Neural cell (in vitro differentiated cells): ENCODE results near the gene PEX5. TPM values are rescaled to one million over a fixed set of nuclear protein-coding genes. Genes with fewer than 3 reads are reported as not detected.

Experiments used
- H2AFZ ChIP-seq: fragments of 200-600, 300-800 bp; sonication (generic), shearing (Covaris generic); 2 replicates; pipeline ENCODE4 v1.6.0; 2014; ENCODE audit warnings: low read depth, mild to moderate bottlenecking, antibody characterized with exemption, low read length, moderate library complexity
- H3F3A ChIP-seq: fragments of 200-600 bp; shearing (Covaris generic); 2 replicates; pipeline ENCODE4 v1.6.1; 2016; ENCODE audit warnings: mild to moderate bottlenecking, moderate library complexity, mixed read lengths, antibody characterized with exemption, low read length; ENCODE audit not compliant: insufficient read depth, poor library complexity, severe bottlenecking
- H3K27ac ChIP-seq: fragments of 200-600, 300-800 bp; sonication (generic), shearing (Covaris generic); 2 replicates; pipeline ENCODE4 v1.5.1; 2014; ENCODE audit warnings: mild to moderate bottlenecking, low read length, moderate library complexity
- H3K27me3 ChIP-seq: fragments of 300-800, 200-600 bp; sonication (generic), shearing (Covaris generic); 2 replicates; pipeline ENCODE4 v1.6.0; 2014; ENCODE audit warnings: mild to moderate bottlenecking, low read depth, low read length, moderate library complexity; ENCODE audit not compliant: insufficient read depth
- H3K36me3 ChIP-seq: fragments of 300-800, 200-600 bp; sonication (generic), shearing (Covaris generic); 2 replicates; pipeline ENCODE4 v1.5.1; 2014; ENCODE audit warnings: mild to moderate bottlenecking, antibody characterized with exemption, low read length, moderate library complexity; ENCODE audit not compliant: insufficient read depth
- H3K4me2 ChIP-seq: fragments of 300-800, 200-600 bp; sonication (generic), shearing (Covaris generic); 2 replicates; pipeline ENCODE4 v1.6.0; 2014; ENCODE audit warnings: mild to moderate bottlenecking, low read length
- H3K4me3 ChIP-seq: fragments of 300-800, 200-600 bp; sonication (generic), shearing (Covaris generic); 2 replicates; pipeline ENCODE4 v1.5.1; 2014; ENCODE audit warnings: mild to moderate bottlenecking, low read length, moderate library complexity
- H3K79me2 ChIP-seq: fragments of 200-600 bp; shearing (Covaris generic); replicated peaks from 2 replicates; pipeline ENCODE4 v1.6.0; 2014; ENCODE audit warnings: mild to moderate bottlenecking, low read length, moderate library complexity; ENCODE audit not compliant: insufficient read depth
- H3K9ac ChIP-seq: fragments of 300-800, 200-600 bp; sonication (generic), shearing (Covaris generic); 2 replicates; pipeline ENCODE4 v1.6.1; 2016; ENCODE audit warnings: mild to moderate bottlenecking, low read length, mixed read lengths
- H3K9me2 ChIP-seq: fragments of 200-600 bp; shearing (Covaris generic); 2 replicates; pipeline ENCODE4 v1.6.1; 2016; ENCODE audit warnings: mild to moderate bottlenecking, low read length, mixed read lengths; ENCODE audit not compliant: insufficient read depth
- H3K9me3 ChIP-seq: fragments of 200-600, 300-800 bp; sonication (generic), shearing (Covaris generic); 2 replicates; pipeline ENCODE4 v1.6.1; 2016; ENCODE audit warnings: mild to moderate bottlenecking, mixed run types, low read length, moderate library complexity, mixed read lengths
- H4K20me1 ChIP-seq: fragments of 200-600 bp; shearing (Covaris generic); 2 replicates; pipeline ENCODE4 v1.6.1; 2016; ENCODE audit warnings: mild to moderate bottlenecking, mixed run types; ENCODE audit not compliant: insufficient read depth
- EP300 ChIP-seq: fragments of 450-650 bp; conservative IDR thresholded peaks from 2 replicates; pipeline ENCODE4 v1.6.1; 2014; ENCODE audit warnings: antibody characterized with exemption, mild to moderate bottlenecking, moderate library complexity; ENCODE audit not compliant: poor library complexity, severe bottlenecking
- EZH2 ChIP-seq: fragments of 200-600, 300-800 bp; shearing (Covaris generic), sonication (generic); IDR thresholded peaks from 2 replicates; pipeline ENCODE4 v1.6.1; 2014; ENCODE audit warnings: antibody characterized with exemption, low read length, borderline replicate concordance, mild to moderate bottlenecking; ENCODE audit not compliant: insufficient read depth, poor library complexity, severe bottlenecking
- MXI1 ChIP-seq: fragments of 450-650 bp; conservative IDR thresholded peaks from 2 replicates; pipeline ENCODE4 v1.6.1; 2014; ENCODE audit warnings: antibody characterized with exemption, mild to moderate bottlenecking; ENCODE audit not compliant: poor library complexity, severe bottlenecking
- POLR2AphosphoS5 ChIP-seq: IDR thresholded peaks from 2 replicates; pipeline ENCODE4 v1.6.1; 2012
- RAD21 ChIP-seq: fragments of 450-650 bp; conservative IDR thresholded peaks from 2 replicates; pipeline ENCODE4 v1.6.1; 2014; ENCODE audit warnings: antibody characterized with exemption, mild to moderate bottlenecking, moderate library complexity
- SMC3 ChIP-seq: fragments of 450-650 bp; conservative IDR thresholded peaks from 2 replicates; pipeline ENCODE4 v1.6.1; 2014; ENCODE audit warnings: antibody characterized with exemption, mild to moderate bottlenecking, moderate library complexity; ENCODE audit not compliant: poor library complexity
- TAF1 ChIP-seq: IDR thresholded peaks from 2 replicates; pipeline ENCODE4 v1.6.1; 2012; ENCODE audit warnings: low read depth
- polyA plus RNA-seq: library from polyadenylated mRNA; depleted of rRNA; stranded (reverse); fragments of >200 nt; gene quantifications from 2 replicates; pipeline ENCODE4 v1.2.3, GENCODE V29; 2014
- TF ChIP-seq, protein P1 (sequence below): fragments of 450-650 bp; IDR thresholded peaks from 2 replicates; pipeline ENCODE4 v1.5.1; 2014; ENCODE audit warnings: antibody characterized with exemption, mild to moderate bottlenecking, moderate library complexity; ENCODE audit not compliant: poor library complexity, severe bottlenecking
- TF ChIP-seq, protein P2 (sequence below): IDR thresholded peaks from 2 replicates; pipeline ENCODE4 v1.6.1; 2012; ENCODE audit warnings: borderline replicate concordance

The PEX5 gene
- polyA plus RNA-seq, 1 donor from 2014 or later = 63.9 TPM

DNA sequence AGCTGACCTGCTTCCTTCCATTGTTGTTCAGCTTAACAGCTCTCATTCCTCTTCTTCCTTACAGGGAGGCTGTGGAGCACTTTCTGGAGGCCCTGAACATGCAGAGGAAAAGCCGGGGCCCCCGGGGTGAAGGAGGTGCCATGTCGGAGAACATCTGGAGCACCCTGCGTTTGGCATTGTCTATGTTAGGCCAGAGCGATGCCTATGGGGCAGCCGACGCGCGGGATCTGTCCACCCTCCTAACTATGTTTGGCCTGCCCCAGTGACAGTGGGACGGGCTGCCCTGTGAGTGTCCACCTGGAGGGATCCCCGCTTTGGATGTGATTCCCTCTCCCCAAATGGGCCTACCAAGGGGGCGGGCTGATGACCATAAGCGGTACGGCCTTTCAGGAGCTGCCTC is 20.5 kb downstream of the PEX5 start:
- H3K27ac ChIP-seq = no peak overlapping the region
- TF ChIP-seq, protein P1, sequence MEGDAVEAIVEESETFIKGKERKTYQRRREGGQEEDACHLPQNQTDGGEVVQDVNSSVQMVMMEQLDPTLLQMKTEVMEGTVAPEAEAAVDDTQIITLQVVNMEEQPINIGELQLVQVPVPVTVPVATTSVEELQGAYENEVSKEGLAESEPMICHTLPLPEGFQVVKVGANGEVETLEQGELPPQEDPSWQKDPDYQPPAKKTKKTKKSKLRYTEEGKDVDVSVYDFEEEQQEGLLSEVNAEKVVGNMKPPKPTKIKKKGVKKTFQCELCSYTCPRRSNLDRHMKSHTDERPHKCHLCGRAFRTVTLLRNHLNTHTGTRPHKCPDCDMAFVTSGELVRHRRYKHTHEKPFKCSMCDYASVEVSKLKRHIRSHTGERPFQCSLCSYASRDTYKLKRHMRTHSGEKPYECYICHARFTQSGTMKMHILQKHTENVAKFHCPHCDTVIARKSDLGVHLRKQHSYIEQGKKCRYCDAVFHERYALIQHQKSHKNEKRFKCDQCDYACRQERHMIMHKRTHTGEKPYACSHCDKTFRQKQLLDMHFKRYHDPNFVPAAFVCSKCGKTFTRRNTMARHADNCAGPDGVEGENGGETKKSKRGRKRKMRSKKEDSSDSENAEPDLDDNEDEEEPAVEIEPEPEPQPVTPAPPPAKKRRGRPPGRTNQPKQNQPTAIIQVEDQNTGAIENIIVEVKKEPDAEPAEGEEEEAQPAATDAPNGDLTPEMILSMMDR = no peak
- TF ChIP-seq RAD21 = no peak
- no peak for TF ChIP-seq EP300
- no peak for TF ChIP-seq MXI1
- TF ChIP-seq, protein P2, sequence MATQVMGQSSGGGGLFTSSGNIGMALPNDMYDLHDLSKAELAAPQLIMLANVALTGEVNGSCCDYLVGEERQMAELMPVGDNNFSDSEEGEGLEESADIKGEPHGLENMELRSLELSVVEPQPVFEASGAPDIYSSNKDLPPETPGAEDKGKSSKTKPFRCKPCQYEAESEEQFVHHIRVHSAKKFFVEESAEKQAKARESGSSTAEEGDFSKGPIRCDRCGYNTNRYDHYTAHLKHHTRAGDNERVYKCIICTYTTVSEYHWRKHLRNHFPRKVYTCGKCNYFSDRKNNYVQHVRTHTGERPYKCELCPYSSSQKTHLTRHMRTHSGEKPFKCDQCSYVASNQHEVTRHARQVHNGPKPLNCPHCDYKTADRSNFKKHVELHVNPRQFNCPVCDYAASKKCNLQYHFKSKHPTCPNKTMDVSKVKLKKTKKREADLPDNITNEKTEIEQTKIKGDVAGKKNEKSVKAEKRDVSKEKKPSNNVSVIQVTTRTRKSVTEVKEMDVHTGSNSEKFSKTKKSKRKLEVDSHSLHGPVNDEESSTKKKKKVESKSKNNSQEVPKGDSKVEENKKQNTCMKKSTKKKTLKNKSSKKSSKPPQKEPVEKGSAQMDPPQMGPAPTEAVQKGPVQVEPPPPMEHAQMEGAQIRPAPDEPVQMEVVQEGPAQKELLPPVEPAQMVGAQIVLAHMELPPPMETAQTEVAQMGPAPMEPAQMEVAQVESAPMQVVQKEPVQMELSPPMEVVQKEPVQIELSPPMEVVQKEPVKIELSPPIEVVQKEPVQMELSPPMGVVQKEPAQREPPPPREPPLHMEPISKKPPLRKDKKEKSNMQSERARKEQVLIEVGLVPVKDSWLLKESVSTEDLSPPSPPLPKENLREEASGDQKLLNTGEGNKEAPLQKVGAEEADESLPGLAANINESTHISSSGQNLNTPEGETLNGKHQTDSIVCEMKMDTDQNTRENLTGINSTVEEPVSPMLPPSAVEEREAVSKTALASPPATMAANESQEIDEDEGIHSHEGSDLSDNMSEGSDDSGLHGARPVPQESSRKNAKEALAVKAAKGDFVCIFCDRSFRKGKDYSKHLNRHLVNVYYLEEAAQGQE = no peak
- TF ChIP-seq EZH2 = no peak
- no peak for TF ChIP-seq SMC3
- TF ChIP-seq POLR2AphosphoS5 = no peak
- TF ChIP-seq TAF1 = no peak

DNA sequence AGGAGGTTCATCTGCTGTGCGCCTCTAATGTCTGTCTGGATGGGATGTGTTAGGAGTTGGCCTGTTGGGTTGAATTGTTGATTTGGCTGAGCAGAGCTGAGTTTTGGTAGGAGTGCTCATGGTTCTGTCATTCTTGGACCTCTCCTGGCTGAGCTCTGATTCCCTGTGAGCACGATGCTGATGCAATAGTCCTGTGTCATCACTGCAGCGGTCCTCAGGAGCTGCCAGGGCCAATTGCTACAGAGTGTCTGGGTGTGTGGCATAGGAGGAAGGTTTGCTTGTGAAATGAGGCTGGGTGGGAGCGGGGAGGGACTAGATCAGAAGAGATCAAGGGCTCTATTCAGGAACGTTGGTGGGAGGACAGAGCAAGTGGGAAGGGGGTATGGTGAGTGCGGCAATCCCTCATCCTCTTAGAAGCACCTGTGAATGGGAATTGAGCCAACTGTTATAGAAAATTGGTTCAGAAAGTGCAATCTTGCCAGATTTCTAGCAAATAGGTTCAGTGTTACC is 21.2 kb downstream of the PEX5 start:
- no peak overlapping the region for H3K9ac ChIP-seq
- no peaks in the 10 kb centered on the region for H4K20me1 ChIP-seq
- H2AFZ ChIP-seq = no peak overlapping the region
- H3F3A ChIP-seq = no peaks in the 10 kb centered on the region
- TF ChIP-seq EP300 = no peak
- TF ChIP-seq, protein P2 = no peak
- no peak for TF ChIP-seq POLR2AphosphoS5
- TF ChIP-seq MXI1 = no peak
- no peak for TF ChIP-seq SMC3
- TF ChIP-seq RAD21 = no peak
- H3K4me3 ChIP-seq = no peak overlapping the region
- H3K36me3 ChIP-seq = peaks cover 25% of the 10 kb centered on the region
- H3K4me2 ChIP-seq = no peak overlapping the region
- no peaks in the 10 kb centered on the region for H3K79me2 ChIP-seq
- H3K27ac ChIP-seq = no peak overlapping the region
- no peaks in the 10 kb centered on the region for H3K9me3 ChIP-seq
- no peaks in the 10 kb centered on the region for H3K27me3 ChIP-seq
- no peaks in the 10 kb centered on the region for H3K9me2 ChIP-seq

More for the DNA sequence above, 20.5 kb downstream of the PEX5 start:
- Histone ChIP-seq H3K9me2 (no peaks in the 10 kb centered on the region), H2AFZ (no peak overlapping the region), H3K9me3 (no peaks in the 10 kb centered on the region), H3F3A (no peaks in the 10 kb centered on the region), H4K20me1 (no peaks in the 10 kb centered on the region), H3K79me2 (no peaks in the 10 kb centered on the region), H3K9ac (no peak overlapping the region), H3K4me2 (no peak overlapping the region), H3K4me3 (no peak overlapping the region), H3K36me3 (peaks cover 31% of the 10 kb centered on the region), H3K27me3 (no peaks in the 10 kb centered on the region)
